ENCODE results near the gene WWC1. TPM values are rescaled to one million over a fixed set of nuclear protein-coding genes. Genes with fewer than 3 reads are reported as not detected.

The WWC1 gene
- total and polyA plus RNA-seq, 9 of the 15 experiments (the other 6 are each of a cell fraction or from before 2014, with no cell fraction given): under 0.01 to 0.54 (median 0.42) TPM; not detected in 6

GRCh38 chr5:168274406-168274805, 17.0 kb upstream of the WWC1 start (continued):
- TF ChIP-seq ZNF165 (CRISPR knock-in tag; IDR thresholded peaks at IDR 0.05; ENCODE audit: borderline replicate concordance) (no peak), SLC30A9 (CRISPR knock-in tag; IDR thresholded peaks at IDR 0.05) (no peak), PML (IDR thresholded peaks at IDR 0.05; ENCODE audit: low read length) (no peak), CEBPB (tag; IDR thresholded peaks at IDR 0.05) (0 out of 2 replicates have a peak, but pooled peaks have one; percentile 26), ATF3 (IDR thresholded peaks at IDR 0.05) (peak; percentile 76), ATF3 (CRISPR knock-in tag; conservative IDR thresholded peaks at IDR 0.05) (no peak), SMAD3 (CRISPR knock-in tag; conservative IDR thresholded peaks at IDR 0.05) (no peak), USF2 (CRISPR knock-in tag; IDR thresholded peaks at IDR 0.05) (no peak), ZKSCAN1 (IDR thresholded peaks at IDR 0.05; ENCODE audit: low read depth, low read length) (no peak), NBN (IDR thresholded peaks at IDR 0.05; ENCODE audit: low read depth) (no peak), ZSCAN32 (CRISPR knock-in tag; IDR thresholded peaks at IDR 0.05) (peak; percentile 65; the same call in 1 of the 2 replicates), ATF2 (CRISPR knock-in tag; IDR thresholded peaks at IDR 0.05) (no peak), SMARCA4 (IDR thresholded peaks at IDR 0.05) (no peak), ATF4 (CRISPR knock-in tag; IDR thresholded peaks at IDR 0.05) (peak; percentile 54; the same call in 1 of the 2 replicates), ZNF134 (CRISPR knock-in tag; conservative IDR thresholded peaks at IDR 0.05) (no peak)

Measured in K562 (cell line).